GM12878 (cell line): ENCODE measurements around the gene NKX6-1. TPM values are rescaled to one million over a fixed set of nuclear protein-coding genes. Genes with fewer than 3 reads are reported as not detected.

Experiments used
- ATAC-seq: fragments of 200-7000 bp; cut with Tn5 transposase; 3 replicates; pipeline ENCODE4 v1.9.1; 2020; ENCODE audit warnings: mild to moderate bottlenecking, moderate library complexity
- BruUV-seq: library from RNA; stranded (reverse); fragments of 400-500 nt; replicated peaks from 2 replicates; lab custom pipeline; 2021; lab: Mats Ljungman, UMichigan
- CTCF ChIA-PET: fragments of 300-600 bp; sonication (Branson Sonifier 250); formaldehyde crosslinking; extraction: SDS; loops from one replicate; lab custom pipeline; 2021; ENCODE audit warnings: inconsistent platforms; lab: Yijun Ruan, JAX
- POLR2A ChIA-PET: fragments of 350-600 bp; formaldehyde crosslinking; extraction: SDS; loops from one replicate; lab custom pipeline; 2021; ENCODE audit warnings: inconsistent platforms; lab: Charles Lee
- RAD21 ChIA-PET: fragments of 300-600 bp; sonication (Branson Sonifier 250); formaldehyde crosslinking; loops from one replicate; lab custom pipeline; 2023; ENCODE audit warnings: antibody characterized with exemption; ENCODE audit not compliant: unreplicated experiment; lab: Charles Lee
- SMC1A ChIA-PET: fragments of 300-600 bp; sonication (Branson Sonifier 250); formaldehyde crosslinking; loops from one replicate; lab custom pipeline; 2023; ENCODE audit not compliant: unreplicated experiment, uncharacterized antibody; lab: Charles Lee
- DNase-seq: peaks from one replicate; pipeline ENCODE4 v3.0.0-alpha.2; 2011; ENCODE audit warnings: low read depth, low spot score
- FAIRE-seq: peaks from 3 replicates; lab custom pipeline; 2011; peaks lifted over from hg19 to GRCh38; lab: Jason Lieb, UNC
- H2AFZ ChIP-seq: 2 replicates; pipeline ENCODE4 v1.6.0; 2011; ENCODE audit warnings: low read depth, low read length, control low read depth; ENCODE audit not compliant: control insufficient read depth
- H3K27ac ChIP-seq: 2 replicates; pipeline ENCODE4 v1.5.1; 2011; ENCODE audit warnings: control low read depth; ENCODE audit not compliant: control insufficient read depth, insufficient read depth
- H3K27me3 ChIP-seq, 2 experiments: replicated peaks in 1 of 2; 2 replicates each; pipeline versions ENCODE4 v1.6.0 to v1.6.1; 2011; ENCODE audit warnings: low read length in 1 of 2; ENCODE audit not compliant: control insufficient read depth in 2 of 2, insufficient read depth in 2 of 2
- H3K36me3 ChIP-seq, 2 experiments: 2 replicates each; pipeline ENCODE4 v1.5.1; 2011; ENCODE audit warnings: low read length in 1 of 2; ENCODE audit not compliant: control insufficient read depth in 2 of 2, insufficient read depth in 2 of 2
- H3K4me1 ChIP-seq: 2 replicates; pipeline ENCODE4 v1.6.1; 2011; ENCODE audit warnings: mild to moderate bottlenecking, low read length, moderate library complexity, mixed read lengths; ENCODE audit not compliant: control insufficient read depth, insufficient read depth
- H3K4me2 ChIP-seq: 2 replicates; pipeline ENCODE4 v1.6.0; 2011; ENCODE audit warnings: control low read depth; ENCODE audit not compliant: control insufficient read depth, insufficient read depth
- H3K4me3 ChIP-seq: fragments of 200-600 bp; sonication (generic); 2 replicates; pipeline ENCODE4 v1.5.1; 2016
- H3K79me2 ChIP-seq: 2 replicates; pipeline ENCODE4 v1.6.0; 2011; ENCODE audit warnings: low read length; ENCODE audit not compliant: control insufficient read depth, insufficient read depth
- H3K9ac ChIP-seq: 2 replicates; pipeline ENCODE4 v1.8.0; 2011; ENCODE audit warnings: low read length, control low read depth, mixed read lengths; ENCODE audit not compliant: control insufficient read depth, insufficient read depth
- H3K9me3 ChIP-seq: replicated peaks from 3 replicates; pipeline ENCODE4 v1.5.1; 2011; ENCODE audit warnings: mild to moderate bottlenecking, low read length; ENCODE audit not compliant: control insufficient read depth, insufficient read depth
- H4K20me1 ChIP-seq: 2 replicates; pipeline ENCODE4 v1.6.0; 2011; ENCODE audit not compliant: control insufficient read depth, insufficient read depth
- BACH1 ChIP-seq: fragments of 450-650 bp; IDR thresholded peaks from 2 replicates; pipeline ENCODE4 v1.6.1; 2017; ENCODE audit warnings: mild to moderate bottlenecking, borderline replicate concordance
- HDAC2 ChIP-seq: fragments of 200-600 bp; sonication (generic); IDR thresholded peaks from 2 replicates; pipeline ENCODE4 v1.6.1; 2017
- JUNB ChIP-seq: IDR thresholded peaks from 2 replicates; pipeline ENCODE4 v1.6.1; 2016; ENCODE audit warnings: antibody characterized with exemption, mild to moderate bottlenecking
- MTA2 ChIP-seq: fragments of 450-650 bp; IDR thresholded peaks from 2 replicates; pipeline ENCODE4 v1.6.1; 2016; ENCODE audit warnings: low read depth, mild to moderate bottlenecking, moderate library complexity
- NFYA ChIP-seq: IDR thresholded peaks from 2 replicates; pipeline ENCODE4 v1.6.1; 2011; ENCODE audit warnings: low read depth, mild to moderate bottlenecking, low read length, improper control_type of control experiment, borderline replicate concordance
- NRF1 ChIP-seq: conservative IDR thresholded peaks from 2 replicates; pipeline ENCODE4 v1.6.1; 2011; ENCODE audit warnings: mild to moderate bottlenecking, low read depth, low read length, improper control_type of control experiment
- PAX5 ChIP-seq: IDR thresholded peaks from 2 replicates; pipeline ENCODE4 v1.6.1; 2011; ENCODE audit warnings: low read depth, low read length, borderline replicate concordance
- PKNOX1 ChIP-seq: fragments of 450-650 bp; IDR thresholded peaks from 2 replicates; pipeline ENCODE4 v1.6.1; 2016; ENCODE audit warnings: mild to moderate bottlenecking
- ZSCAN29 ChIP-seq: fragments of 450-650 bp; IDR thresholded peaks from 2 replicates; pipeline ENCODE4 v1.6.1; 2017; ENCODE audit warnings: mild to moderate bottlenecking, moderate library complexity
- WGBS: methylation state at CpG from one replicate; pipeline ENCODE4 v1.1.6; 2016; ENCODE audit warnings: low lambda C conversion rate; ENCODE audit not compliant: insufficient replicate concordance, insufficient coverage; ENCODE audit errors: missing lambda C conversion rate; 5-methylcytosine and 5-hydroxymethylcytosine counted together
- in situ Hi-C: fragments of 300-500 bp; cut with MboI; formaldehyde crosslinking; loops from 9 replicates; pipeline ENCODE4 v1.14.3; 2018; ENCODE audit warnings: mixed read lengths
- intact Hi-C: fragments of 100-400 bp; cut with micrococcal nuclease; formaldehyde crosslinking; loops from one replicate; pipeline ENCODE4 v1.14.2; 2022; ENCODE audit not compliant: unreplicated experiment
- polyA plus RNA-seq, 11 experiments: library from polyadenylated mRNA; depleted of rRNA in 4 of 11; unstranded in 6 of 11; stranded (reverse) in 5 of 11; fragments of >200 nt; fragmentation: Nextera tagmentation in 4 of 11; fragmentation: Illumina TruSeq in 1 of 11; extraction: Ambion mirVana in 4 of 11; extraction: Trizol in 1 of 11; gene quantifications; 1 replicate in 1 of 11; 2 replicates in 10 of 11; pipeline versions ENCODE4 v1.2.1 to v1.2.3, GENCODE V29; 2011 to 2016; ENCODE audit warnings: inconsistent platforms in 2 of 11, missing spikeins in 2 of 11, low read depth in 1 of 11
- total RNA-seq, 4 experiments: library from RNA; depleted of rRNA in 3 of 4; stranded (reverse); fragments of >200 nt in 3 of 4; fragmentation: Illumina TruSeq in 1 of 4; extraction: Trizol in 1 of 4; gene quantifications; 2 replicates each; pipeline versions ENCODE4 v1.2.1 to v1.2.3, GENCODE V29; 2013 to 2021

Gene NKX6-1
- total and polyA plus RNA-seq, 10 of the 15 experiments (the other 5 are each of a cell fraction or from before 2014, with no cell fraction given), result not detected

GRCh38 chr4:84443523-84443922, 55.6 kb downstream of the NKX6-1 start:
- H3K36me3 ChIP-seq, result no peaks in the 10 kb centered on the region
- no TSS peak for BruUV-seq
- SMC1A ChIA-PET, result interaction anchor here (1.4 kb wide), 1 partner anchor 8 kb away, joined by 3 read pairs; no protein-coding TSS in a partner anchor
- no peak for TF ChIP-seq ZSCAN29
- TF ChIP-seq HDAC2, result no peak
- no peak for TF ChIP-seq NFYA
- no peak for TF ChIP-seq PKNOX1
- no peak for TF ChIP-seq BACH1
- TF ChIP-seq NRF1, result no peak
- TF ChIP-seq PAX5, result no peak
- no peak for TF ChIP-seq MTA2
- TF ChIP-seq JUNB, result no peak
- no peak for DNase-seq
- H2AFZ ChIP-seq, result no peak overlapping the region
- no peak overlapping the region for H3K9ac ChIP-seq
- in situ Hi-C loops, result no loop called here
- no peak for ATAC-seq
- no peaks in the 10 kb centered on the region for H3K4me1 ChIP-seq
- POLR2A ChIA-PET, result no interaction called here
- WGBS, result 46% methylated on average over 5 of the region's 5 CpGs
- H3K79me2 ChIP-seq, result no peaks in the 10 kb centered on the region
- RAD21 ChIA-PET, result no interaction called here
- H4K20me1 ChIP-seq, result no peaks in the 10 kb centered on the region
- intact Hi-C loops, result no loop called here
- H3K27ac ChIP-seq, result no peak overlapping the region
- H3K27me3 ChIP-seq, result no peaks in the 10 kb centered on the region
- no peak overlapping the region for H3K4me3 ChIP-seq
- no peak overlapping the region for H3K4me2 ChIP-seq
- no peaks in the 10 kb centered on the region for H3K9me3 ChIP-seq
- CTCF ChIA-PET, result no interaction called here
- FAIRE-seq, result no peak
